Right lobe of liver (tissue), 6 donors: ENCODE results near the gene CCDC201. TPM values are rescaled to one million over a fixed set of nuclear protein-coding genes. Genes with fewer than 3 reads are reported as not detected.

Experiments used
- ATAC-seq, 4 donors: fragments of 200-7000 bp; cut with Tn5 transposase; one replicate each; pipeline ENCODE4 v1.9.1; 2020; ENCODE audit warnings: mild to moderate bottlenecking in 4 of 4, moderate library complexity in 4 of 4
- DNase-seq, 3 donors: peaks; one replicate each; pipeline ENCODE4 v3.0.0-alpha.2; 2020
- H3K27ac ChIP-seq, 3 donors: fragments of 200-600 bp; one replicate each; pipeline ENCODE4 v1.8.0; 2022
- H3K27me3 ChIP-seq, 2 donors: fragments of 200-600 bp; one replicate each; pipeline ENCODE4 v1.8.0; 2022
- H3K36me3 ChIP-seq, 4 donors: fragments of 200-600 bp; sonication (generic) in 1 of 4; one replicate each; pipeline versions ENCODE4 v1.5.1 to v1.8.0; 2017 to 2022; ENCODE audit warnings: control low read depth in 1 of 4
- H3K4me1 ChIP-seq, 4 donors: fragments of 200-600 bp; sonication (generic) in 1 of 4; one replicate each; pipeline versions ENCODE4 v1.5.1 to v1.8.0; 2017 to 2022; ENCODE audit warnings: control low read depth in 1 of 4
- H3K4me3 ChIP-seq, 3 donors: fragments of 200-600 bp; one replicate each; pipeline ENCODE4 v1.8.0; 2022
- H3K9me3 ChIP-seq, 4 donors: fragments of 200-600 bp; sonication (generic) in 1 of 4; one replicate each; pipeline versions ENCODE4 v1.5.1 to v1.8.0; 2017 to 2022; ENCODE audit warnings: control low read depth in 1 of 4
- POLR2A ChIP-seq: fragments of 450-650 bp; IDR thresholded peaks from one replicate; pipeline ENCODE4 v1.6.1; 2017; ENCODE audit warnings: antibody characterized with exemption, mild to moderate bottlenecking
- WGBS: methylation state at CpG from one replicate; pipeline ENCODE4 v1.1.6; 2018; ENCODE audit warnings: low coverage, low lambda C conversion rate; ENCODE audit not compliant: insufficient coverage; ENCODE audit errors: missing lambda C conversion rate; 5-methylcytosine and 5-hydroxymethylcytosine counted together
- intact Hi-C, 2 donors: fragments of 100-400 bp; cut with DNase I; formaldehyde crosslinking; loops; one replicate each; pipeline versions ENCODE4 v1.11.2 to v1.14.1; 2022
- total RNA-seq, 6 experiments: library from RNA; depleted of rRNA in 2 of 6; stranded (reverse); fragments of >200 nt in 2 of 6; fragmentation: NEBNext Ultra II Directional in 3 of 6; extraction: Animal tissue kit (Norgen Biotek cat#: 25700) in 3 of 6; gene quantifications; one replicate each; pipeline versions ENCODE4 v1.1.0 to v1.2.4, GENCODE V29; 2016 to 2023
- TF ChIP-seq, protein P1 (sequence below), 4 donors: fragments of 200-600 bp in 3 of 4; fragments of 450-650 bp in 1 of 4; IDR thresholded peaks; one replicate each; pipeline versions ENCODE4 v1.5.1 to v1.8.0; 2016 to 2022; ENCODE audit warnings: antibody characterized with exemption in 4 of 4, mild to moderate bottlenecking in 2 of 4
- donor health status: DM: no; HTN: yes; CAD: no.
- donor health status: DM: no; HTN: no; CAD: no.
- donor health status: DM: no; HTN: no; CAD: no.
- donor health status: DM: no; HTN: yes; CAD: no.
- donor health status: DM: no; HTN: yes; CAD: no.

The CCDC201 gene
- total RNA-seq, 6 experiments from 2014 or later: 0.07 TPM; not detected in 5

DNA sequence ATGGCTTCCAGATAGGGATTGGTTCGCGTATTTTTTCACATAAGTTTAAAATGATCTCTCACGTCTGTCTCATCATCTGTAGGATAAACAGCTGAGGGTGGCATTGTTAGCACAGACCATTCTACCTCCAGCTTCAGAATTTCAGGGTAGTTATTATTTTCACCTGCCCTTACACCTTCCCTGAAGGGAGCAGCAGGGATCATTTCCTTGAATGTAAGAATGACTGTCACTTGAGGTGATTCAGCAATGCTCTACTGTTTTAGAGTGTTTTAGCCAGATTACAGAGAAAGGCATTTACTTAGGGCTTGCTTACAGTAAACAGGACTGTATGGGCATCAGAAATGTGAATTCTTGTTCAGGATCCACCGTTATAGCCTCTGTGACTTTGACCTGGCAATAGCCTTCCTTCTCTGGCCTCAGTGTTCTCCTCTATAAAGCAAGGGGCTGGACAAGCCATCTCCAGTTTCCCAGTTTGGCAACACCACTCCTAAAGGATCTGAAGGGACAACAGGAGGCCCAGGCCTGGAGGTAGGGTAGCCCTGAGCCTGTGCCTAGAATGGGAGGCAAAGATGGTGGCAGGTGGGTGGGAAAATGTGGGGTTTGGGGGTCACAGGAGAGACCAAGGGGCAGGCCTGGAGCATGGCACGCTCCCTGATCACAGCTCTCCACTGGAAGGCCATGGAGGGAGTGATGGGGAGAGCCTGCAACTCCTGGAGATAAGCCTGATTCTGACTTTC, 14.2 kb upstream of the CCDC201 start:
- intact Hi-C loops: loop anchor here in 1 of 2 donors (10.0 kb wide), 1 partner anchor 182 kb away; no protein-coding TSS in a partner anchor
- TF ChIP-seq, protein P1, sequence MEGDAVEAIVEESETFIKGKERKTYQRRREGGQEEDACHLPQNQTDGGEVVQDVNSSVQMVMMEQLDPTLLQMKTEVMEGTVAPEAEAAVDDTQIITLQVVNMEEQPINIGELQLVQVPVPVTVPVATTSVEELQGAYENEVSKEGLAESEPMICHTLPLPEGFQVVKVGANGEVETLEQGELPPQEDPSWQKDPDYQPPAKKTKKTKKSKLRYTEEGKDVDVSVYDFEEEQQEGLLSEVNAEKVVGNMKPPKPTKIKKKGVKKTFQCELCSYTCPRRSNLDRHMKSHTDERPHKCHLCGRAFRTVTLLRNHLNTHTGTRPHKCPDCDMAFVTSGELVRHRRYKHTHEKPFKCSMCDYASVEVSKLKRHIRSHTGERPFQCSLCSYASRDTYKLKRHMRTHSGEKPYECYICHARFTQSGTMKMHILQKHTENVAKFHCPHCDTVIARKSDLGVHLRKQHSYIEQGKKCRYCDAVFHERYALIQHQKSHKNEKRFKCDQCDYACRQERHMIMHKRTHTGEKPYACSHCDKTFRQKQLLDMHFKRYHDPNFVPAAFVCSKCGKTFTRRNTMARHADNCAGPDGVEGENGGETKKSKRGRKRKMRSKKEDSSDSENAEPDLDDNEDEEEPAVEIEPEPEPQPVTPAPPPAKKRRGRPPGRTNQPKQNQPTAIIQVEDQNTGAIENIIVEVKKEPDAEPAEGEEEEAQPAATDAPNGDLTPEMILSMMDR (IDR thresholded peaks at IDR 0.05): no peak
- no peak for TF ChIP-seq POLR2A
- DNase-seq: no peak

DNA sequence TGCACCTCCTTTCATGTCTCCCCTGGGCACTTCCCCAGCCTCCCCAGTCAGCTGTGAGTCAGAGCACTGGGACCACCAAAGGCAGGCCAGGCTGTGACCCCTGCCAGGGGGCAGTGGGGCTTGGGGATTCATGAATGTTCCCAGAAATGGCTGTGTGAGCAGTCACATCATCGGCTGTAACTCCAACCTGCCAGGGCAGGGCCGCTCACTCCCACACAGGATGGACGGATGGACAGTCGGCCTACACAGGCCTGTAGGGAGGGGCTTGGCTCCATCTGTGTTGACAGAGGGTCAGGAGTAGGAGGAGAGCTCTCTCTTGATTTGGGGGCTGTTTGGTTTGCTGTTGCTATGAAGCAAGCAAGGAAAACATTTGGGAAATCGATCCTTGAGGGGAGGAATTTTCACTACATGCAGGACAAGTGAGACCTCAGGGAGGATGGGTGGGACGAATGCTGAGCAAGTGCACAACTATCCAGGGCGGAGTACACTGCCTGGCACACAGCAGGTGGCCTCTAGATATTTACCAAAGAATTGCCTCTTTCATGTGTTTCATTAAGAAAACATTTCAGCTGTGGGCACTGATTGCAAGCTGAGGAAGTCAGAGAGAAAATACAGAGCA, 12.5 kb upstream of the CCDC201 start:
- peaks cover 0 to 63% (median 25%) of the 10 kb centered on the region in 4 donors for H3K4me1 ChIP-seq
- DNase-seq (peak; percentile 77 to 95 (median 88)), ATAC-seq (peak; percentile 48 to 75 (median 64))
- no peaks in the 10 kb centered on the region for H3K27me3 ChIP-seq
- intact Hi-C loops: loop anchor here in 1 of 2 donors (10.0 kb wide), 1 partner anchor 181 kb away; no protein-coding TSS in a partner anchor
- TF ChIP-seq, protein P1 (IDR thresholded peaks at IDR 0.05): no peak
- peak; percentile 78 for TF ChIP-seq POLR2A
- 33% methylated on average over 4 of the region's 7 CpGs for WGBS
- H3K27ac ChIP-seq: peak overlapping the region; percentile 93 to 98 (median 98)
- H3K9me3 ChIP-seq: no peaks in the 10 kb centered on the region
- H3K4me3 ChIP-seq: no peak overlapping the region
- peaks cover 0 to 13% (median 2%) of the 10 kb centered on the region in 4 donors for H3K36me3 ChIP-seq

More for the DNA sequence above, 14.2 kb upstream of the CCDC201 start:
- peak overlapping the region in 1 of 3 donors; percentile 64 for H3K4me3 ChIP-seq
- no peaks in the 10 kb centered on the region for H3K9me3 ChIP-seq
- no peak for ATAC-seq
- 78% methylated on average over 5 of the region's 5 CpGs for WGBS
- no peaks in the 10 kb centered on the region for H3K27me3 ChIP-seq
- peaks cover 0 to 50% (median 19%) of the 10 kb centered on the region in 4 donors for H3K4me1 ChIP-seq
- peaks cover 0 to 19% (median 9%) of the 10 kb centered on the region in 4 donors for H3K36me3 ChIP-seq
- H3K27ac ChIP-seq: peak overlapping the region; percentile 93 to 98 (median 98)

DNA sequence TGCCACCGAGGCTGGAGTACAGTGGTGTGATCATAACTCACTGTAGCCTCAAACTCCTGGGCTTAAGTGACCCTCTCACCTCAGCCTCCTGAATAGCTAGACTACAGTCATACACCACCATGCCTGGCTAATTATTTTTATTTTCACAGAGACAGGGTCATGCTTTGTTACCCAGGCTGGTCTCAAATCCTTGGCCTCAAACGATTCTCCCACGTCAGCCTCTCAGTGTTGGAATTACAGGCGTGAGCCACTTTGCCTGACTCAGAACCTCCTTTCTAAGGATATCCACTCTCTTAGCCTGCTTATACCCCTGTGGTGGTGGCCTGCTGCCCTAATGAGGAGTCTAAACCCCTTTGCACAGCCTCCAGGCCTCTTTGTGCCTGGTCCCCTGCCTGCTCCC, 11.3 kb upstream of the CCDC201 start:
- WGBS: 85% methylated on average over 4 of the region's 4 CpGs
- no peak for DNase-seq
- intact Hi-C loops: loop anchor here in 1 of 2 donors (10.0 kb wide), 1 partner anchor 179 kb away; no protein-coding TSS in a partner anchor
- Histone ChIP-seq H3K4me3 (no peak overlapping the region), H3K36me3 (peaks cover 0 to under 1% (median 0%) of the 10 kb centered on the region in 4 donors), H3K4me1 (peaks cover 0 to 65% (median 25%) of the 10 kb centered on the region in 4 donors), H3K27ac (peak overlapping the region; percentile 80 to 98 (median 98)), H3K27me3 (no peaks in the 10 kb centered on the region), H3K9me3 (no peaks in the 10 kb centered on the region)
- ATAC-seq: no peak
- TF ChIP-seq, protein P1 (IDR thresholded peaks at IDR 0.05): no peak
- TF ChIP-seq POLR2A: no peak

DNA sequence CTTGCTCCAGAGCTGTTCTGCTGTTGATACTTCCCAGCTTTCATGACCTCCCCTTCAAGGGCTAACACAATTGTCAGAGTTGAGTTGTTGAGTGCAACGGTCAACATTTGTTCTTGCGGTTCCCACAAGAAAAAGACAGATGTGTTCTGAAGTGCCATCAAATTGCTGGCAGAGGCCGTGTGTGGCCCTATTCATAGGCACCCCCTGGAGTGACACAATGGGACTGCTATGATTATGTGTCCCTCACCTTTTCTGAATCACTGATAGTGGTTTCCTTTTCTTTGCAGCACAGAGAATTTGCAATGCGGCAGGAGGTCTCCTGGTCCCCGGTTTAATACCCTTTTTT, 9.6 kb upstream of the CCDC201 start:
- Histone ChIP-seq H3K4me3 (no peak overlapping the region), H3K36me3 (no peaks in the 10 kb centered on the region), H3K9me3 (no peaks in the 10 kb centered on the region), H3K27ac (peak overlapping the region; percentile 64 to 98 (median 97)), H3K27me3 (no peaks in the 10 kb centered on the region), H3K4me1 (peaks cover 0 to 58% (median 22%) of the 10 kb centered on the region in 4 donors)
- ATAC-seq (no peak), DNase-seq (no peak)
- 70% methylated on average over 4 of the region's 5 CpGs for WGBS
- intact Hi-C loops: loop anchor here in 1 of 2 donors (10.0 kb wide), 1 partner anchor 178 kb away; no protein-coding TSS in a partner anchor
- TF ChIP-seq, protein P1 (IDR thresholded peaks at IDR 0.05): no peak
- no peak for TF ChIP-seq POLR2A
